Measurements from ENCODE around the gene PACC1. TPM values are rescaled to one million over a fixed set of nuclear protein-coding genes. Genes with fewer than 3 reads are reported as not detected.

Gene PACC1
- total and polyA plus RNA-seq, 10 of the 15 experiments (the other 5 are each of a cell fraction or from before 2014, with no cell fraction given) = 16.1 to 29.7 (median 19.3) TPM

GRCh38 chr1:212414328-212415106, at the start of gene PACC1 (continued):
- TF ChIP-seq ZNF24 (IDR thresholded peaks at IDR 0.05) (no peak), GABPA (IDR thresholded peaks at IDR 0.05; ENCODE audit: low read depth) (no peak), YY1 (IDR thresholded peaks at IDR 0.05; ENCODE audit: low read depth, low read length) (peak; percentile 75), JUNB (IDR thresholded peaks at IDR 0.05) (no peak), RCOR1 (conservative IDR thresholded peaks at IDR 0.05; ENCODE audit: low read depth, low read length) (no peak), MTA2 (IDR thresholded peaks at IDR 0.05; ENCODE audit: low read depth) (no peak), ZNF217 (IDR thresholded peaks at IDR 0.05) (no peak), STAT1 (conservative IDR thresholded peaks at IDR 0.05) (peak; percentile 61; the same call in 1 of the 2 replicates), RBBP5 (conservative IDR thresholded peaks at IDR 0.05) (no peak), SRF (IDR thresholded peaks at IDR 0.05; ENCODE audit: low read depth in 2 of 2, low read length in 2 of 2) (0 out of 4 replicates have a peak, but pooled peaks of 1 of the 2 experiments have one; percentile 56), FOS (IDR thresholded peaks at IDR 0.05; ENCODE audit: borderline replicate concordance, extremely low read depth, insufficient read length) (no peak), PBX3 (IDR thresholded peaks at IDR 0.05; ENCODE audit: insufficient replicate concordance, low read depth, low read length) (no peak), PRDM15 (CRISPR knock-in tag; IDR thresholded peaks at IDR 0.05) (no peak), HCFC1 (IDR thresholded peaks at IDR 0.05; ENCODE audit: low read length) (peak; percentile 92), BRCA1 (IDR thresholded peaks at IDR 0.05; ENCODE audit: low read depth, low read length) (no peak), MXI1 (IDR thresholded peaks at IDR 0.05; ENCODE audit: low read depth, low read length) (peak; percentile 74), WRNIP1 (IDR thresholded peaks at IDR 0.05; ENCODE audit: borderline replicate concordance, low read depth, low read length) (no peak), POU2F2 (IDR thresholded peaks at IDR 0.05; ENCODE audit: borderline replicate concordance, low read depth, low read length) (peak; percentile 73; the same call in 2 of the 3 replicates), RELB (IDR thresholded peaks at IDR 0.05; ENCODE audit: low read depth) (peak; percentile 68; the same call in 1 of the 2 replicates), SMAD1 (IDR thresholded peaks at IDR 0.05; ENCODE audit: low read depth, partially characterized antibody) (no peak), ATF2 (IDR thresholded peaks at IDR 0.05; ENCODE audit: low read length) (no peak)
